ENCODE results near the gene SLC27A5. TPM values are rescaled to one million over a fixed set of nuclear protein-coding genes. Genes with fewer than 3 reads are reported as not detected.
A peak's percentile ranks its signal among the peaks of the same experiment; 100 is the strongest.

The SLC27A5 gene
- polyA plus RNA-seq, 2 of the 4 experiments (the other 2 are of a cell fraction), result 30.2 to 37.8 TPM

DNA sequence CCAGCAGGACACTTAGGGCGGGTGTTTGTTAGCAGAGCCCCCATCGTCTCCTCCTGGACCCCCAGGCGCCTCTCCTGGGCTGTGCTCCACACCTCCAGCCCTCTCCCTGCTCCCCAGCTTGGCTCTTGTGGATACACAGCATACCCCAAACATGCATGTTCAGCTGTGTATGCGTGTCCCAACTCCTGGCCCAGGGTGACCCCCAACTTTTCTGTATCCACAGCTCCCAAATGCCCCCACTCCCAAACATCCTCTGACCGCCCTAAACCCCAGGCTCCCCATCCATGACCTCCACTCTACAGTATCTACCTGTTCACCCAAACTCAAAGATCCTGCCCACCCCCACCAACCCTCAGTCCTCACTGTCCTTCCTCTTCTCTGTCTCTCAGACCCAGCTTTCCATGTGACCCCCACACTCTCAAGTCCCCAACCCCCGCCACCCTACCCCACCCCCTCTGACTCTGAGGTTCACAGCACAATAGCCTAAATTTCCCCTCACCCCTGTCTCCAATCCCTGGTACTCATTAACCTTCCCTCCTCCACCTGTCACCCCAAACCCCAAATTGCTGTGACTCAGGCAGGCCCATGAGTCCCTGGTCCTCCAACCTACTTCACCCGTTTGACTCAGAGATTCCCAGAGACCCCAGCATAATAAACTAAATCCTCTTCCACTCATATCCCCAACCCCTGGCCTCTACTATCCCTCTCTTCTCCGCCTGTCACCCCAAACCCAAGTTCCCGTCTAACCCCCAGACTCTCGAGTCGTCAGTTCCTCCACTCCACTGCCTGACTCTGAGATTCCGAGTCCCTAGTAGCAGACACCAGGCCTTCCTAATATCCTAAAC lies 45.7 kb upstream of the SLC27A5 start:
- DNase-seq (ENCODE audit: low read depth in 1 of 2, low spot score in 1 of 2), result no peak
- ChIA-PET POLR2A (interaction anchor here (0.6 to 2.9 kb wide), 4 partner anchors 13 to 44 kb away, joined by 3 to 37 read pairs (median 6); partner anchors contain the start of gene TRIM28), CTCF (interaction anchor here (1.0 to 1.5 kb wide), 2 partner anchors 38 kb away, joined by 3 to 18 read pairs; partner anchors contain the start of gene ZBTB45)
- Histone ChIP-seq H3K4me2 (peak overlapping the region; percentile 94), H3K4me3 (peak overlapping the region; percentile 78), H3K4me1 (peaks cover 42% of the 10 kb centered on the region), H3K9me3 (no peaks in the 10 kb centered on the region), H3K27ac (peak overlapping the region; percentile 95 to 99)
- no peak for ATAC-seq
- WGBS (ENCODE audit: missing lambda C conversion rate), result 30% methylated on average over 11 of the region's 12 CpGs
- TF ChIP-seq KDM5A (IDR thresholded peaks at IDR 0.05), result no peak
- no peak for TF ChIP-seq ZSCAN20 (CRISPR knock-in tag; IDR thresholded peaks at IDR 0.05)
- FAIRE-seq, result no peak

DNA sequence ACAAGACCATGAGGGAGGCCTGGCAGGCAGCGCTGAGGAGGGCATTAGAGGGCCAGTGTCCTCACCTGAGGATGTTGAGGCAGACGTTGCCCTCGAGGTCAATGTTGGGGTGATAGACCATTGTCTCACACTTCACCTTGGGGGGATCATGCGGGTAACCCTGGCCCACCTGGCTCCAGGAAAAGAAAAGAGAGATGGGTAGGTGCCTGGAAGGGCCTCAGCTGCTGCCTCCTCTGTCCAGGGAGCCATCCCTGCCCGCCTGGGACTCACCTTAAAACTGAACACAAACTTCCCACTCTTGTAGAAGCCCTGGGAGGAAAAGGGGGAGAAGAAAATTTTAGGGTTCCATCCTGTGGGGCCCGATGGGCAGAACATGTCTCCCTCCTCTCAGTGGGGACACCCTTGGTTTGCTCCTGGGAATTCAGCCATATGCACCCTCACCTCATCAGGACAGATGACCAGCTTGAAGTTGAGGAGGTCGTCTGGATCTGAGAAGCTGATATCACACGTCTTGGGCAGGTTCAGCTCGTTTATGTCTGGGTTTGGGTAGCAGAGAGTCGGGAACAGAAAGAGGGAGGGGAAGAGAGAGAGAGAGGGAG lies 44.9 kb upstream of the SLC27A5 start:
- TF ChIP-seq POLR2AphosphoS2 (conservative IDR thresholded peaks at IDR 0.05; ENCODE audit: low read length) (no peak), TFCP2L1 (CRISPR knock-in tag; IDR thresholded peaks at IDR 0.05) (no peak), USF2 (IDR thresholded peaks at IDR 0.05) (no peak), ZSCAN20 (CRISPR knock-in tag; IDR thresholded peaks at IDR 0.05) (no peak), HOXA7 (CRISPR knock-in tag; IDR thresholded peaks at IDR 0.05) (no peak), HOXB13 (CRISPR knock-in tag; IDR thresholded peaks at IDR 0.05; ENCODE audit: low read depth) (no peak), CHD2 (IDR thresholded peaks at IDR 0.05; ENCODE audit: low read length, partially characterized antibody) (no peak), EP300 (IDR thresholded peaks at IDR 0.05) (no peak), MAFK (IDR thresholded peaks at IDR 0.05; ENCODE audit: partially characterized antibody) (no peak), BCL3 (IDR thresholded peaks at IDR 0.05) (no peak), RCOR1 (IDR thresholded peaks at IDR 0.05; ENCODE audit: low read depth, low read length) (no peak), MAZ (IDR thresholded peaks at IDR 0.05; ENCODE audit: borderline replicate concordance, low read depth, low read length) (no peak)
- no peak for ATAC-seq
- ChIA-PET POLR2A (interaction anchor here (0.6 to 1.3 kb wide), 2 partner anchors 13 to 18 kb away, joined by 4 to 8 read pairs; partner anchors contain the start of gene TRIM28), CTCF (interaction anchor here (1.5 kb wide), 1 partner anchor 37 kb away, joined by 18 read pairs; the partner anchor contains the start of gene ZBTB45)
- peaks cover 42% of the 10 kb centered on the region for H3K4me1 ChIP-seq
- H3K9me3 ChIP-seq, result no peaks in the 10 kb centered on the region
- peak overlapping the region; percentile 95 to 99; a peak in 4 of 6 replicates for H3K27ac ChIP-seq
- H3K4me3 ChIP-seq, result peak overlapping the region; percentile 78
- H3K4me2 ChIP-seq, result peak overlapping the region; percentile 94
- DNase-seq (ENCODE audit: low read depth in 1 of 2, low spot score in 1 of 2), result no peak
- FAIRE-seq, result no peak
- WGBS (ENCODE audit: missing lambda C conversion rate), result 61% methylated on average over 10 of the region's 10 CpGs

- ChIA-PET POLR2A (interaction anchor here (1.3 to 6.8 kb wide), 4 partner anchors 8 to 35 kb away, joined by 3 to 103 read pairs (median 49); partner anchors contain the start of genes TRIM28 and ZBTB45), CTCF (interaction anchor here (0.9 to 13.8 kb wide), 3 partner anchors 25 to 36 kb away, joined by 3 to 222 read pairs (median 18); partner anchors contain the start of gene ZBTB45)
- WGBS (ENCODE audit: missing lambda C conversion rate), result 79% methylated on average over 16 of the region's 16 CpGs
- ATAC-seq (no peak), DNase-seq (ENCODE audit: low read depth in 1 of 2, low spot score in 1 of 2) (no peak), FAIRE-seq (no peak)
- Histone ChIP-seq H3K4me1 (peaks cover 42% of the 10 kb centered on the region), H3K9me3 (no peaks in the 10 kb centered on the region), H3K27ac (peak overlapping the region in 1 of 2 experiments; percentile 95; a peak in 3 of 6 replicates), H3K4me2 (peak overlapping the region; percentile 94), H3K4me3 (no peak overlapping the region)
- TF ChIP-seq RARB (CRISPR knock-in tag; IDR thresholded peaks at IDR 0.05), result no peak
- no peak for TF ChIP-seq HDAC2 (IDR thresholded peaks at IDR 0.05)
- no peak for TF ChIP-seq E2F6 (IDR thresholded peaks at IDR 0.05; ENCODE audit: borderline replicate concordance, low read depth)
- TF ChIP-seq FOSL2 (IDR thresholded peaks at IDR 0.05), result no peak
- TF ChIP-seq FOSL2 (CRISPR knock-in tag; IDR thresholded peaks at IDR 0.05), result no peak
- TF ChIP-seq POLR2A (IDR thresholded peaks at IDR 0.05; ENCODE audit: low read length), result no peak
- no peak for TF ChIP-seq EHF (CRISPR knock-in tag; IDR thresholded peaks at IDR 0.05)
- no peak for TF ChIP-seq ESRRA (IDR thresholded peaks at IDR 0.05; ENCODE audit: borderline replicate concordance, low read length)
- TF ChIP-seq PHF8 (IDR thresholded peaks at IDR 0.05; ENCODE audit: borderline replicate concordance, low read depth), result no peak
- TF ChIP-seq KDM1A (IDR thresholded peaks at IDR 0.05; ENCODE audit: low read depth), result no peak
- TF ChIP-seq BHLHE40 (IDR thresholded peaks at IDR 0.05; ENCODE audit: low read depth, low read length), result no peak
Measured at GRCh38 chr19:58555920-58556621, 44.3 kb upstream of the SLC27A5 start.

Data from A549 (cell line).